Measurements from ENCODE around the gene VAX1.

Gene VAX1

DNA sequence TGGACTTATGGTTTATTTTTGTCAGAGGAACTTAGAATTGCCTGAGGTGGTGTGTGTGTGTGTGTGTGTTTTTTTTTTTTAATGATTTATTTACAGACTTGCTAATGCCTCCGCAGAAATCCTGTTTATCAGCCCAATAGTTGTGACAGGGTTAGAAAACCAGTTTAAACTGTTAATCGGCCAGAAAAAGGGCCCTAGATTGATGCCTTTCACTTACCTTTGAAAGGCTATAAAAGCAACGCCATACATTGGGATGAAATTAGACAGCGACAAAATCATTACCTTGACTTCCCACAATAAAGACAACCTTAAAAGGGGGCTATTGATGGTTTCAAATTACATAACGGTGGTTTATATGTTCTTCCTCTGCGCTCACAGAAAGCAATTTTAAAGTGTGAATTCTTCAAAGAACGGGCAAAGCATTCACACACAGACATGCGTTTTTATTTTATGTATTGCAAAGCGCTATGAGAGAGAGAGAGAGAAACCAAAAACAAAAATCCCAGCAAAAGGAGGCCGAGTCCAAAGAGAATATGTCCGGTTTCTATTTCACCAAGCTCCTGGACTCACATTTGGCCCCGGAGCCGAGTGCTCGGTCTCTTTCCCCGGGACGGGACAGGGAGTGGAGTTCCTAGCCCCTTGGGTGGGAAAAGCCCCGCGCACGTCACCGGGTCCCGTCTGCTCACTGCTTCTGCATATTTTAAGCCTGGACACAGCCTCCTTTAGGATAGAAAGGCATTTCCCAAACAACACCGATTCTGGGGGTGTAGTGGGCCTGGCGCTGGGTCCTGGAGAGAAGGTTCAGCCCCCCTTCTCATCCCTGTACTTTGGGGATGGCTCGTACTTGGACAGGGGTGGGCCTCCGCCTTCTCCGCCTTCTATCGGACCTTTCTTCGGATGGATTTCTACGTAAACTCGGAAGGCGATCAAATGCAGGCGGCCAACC is 26.8 kb upstream of the VAX1 start:
- no peak for DNase-seq (ENCODE audit: low read depth in 2 of 2, low spot score in 1 of 2)

GRCh38 chr10:117163954-117164548 is 26.0 kb upstream of the VAX1 start:
- no peak for DNase-seq (ENCODE audit: low read depth in 2 of 2, low spot score in 1 of 2)

DNA sequence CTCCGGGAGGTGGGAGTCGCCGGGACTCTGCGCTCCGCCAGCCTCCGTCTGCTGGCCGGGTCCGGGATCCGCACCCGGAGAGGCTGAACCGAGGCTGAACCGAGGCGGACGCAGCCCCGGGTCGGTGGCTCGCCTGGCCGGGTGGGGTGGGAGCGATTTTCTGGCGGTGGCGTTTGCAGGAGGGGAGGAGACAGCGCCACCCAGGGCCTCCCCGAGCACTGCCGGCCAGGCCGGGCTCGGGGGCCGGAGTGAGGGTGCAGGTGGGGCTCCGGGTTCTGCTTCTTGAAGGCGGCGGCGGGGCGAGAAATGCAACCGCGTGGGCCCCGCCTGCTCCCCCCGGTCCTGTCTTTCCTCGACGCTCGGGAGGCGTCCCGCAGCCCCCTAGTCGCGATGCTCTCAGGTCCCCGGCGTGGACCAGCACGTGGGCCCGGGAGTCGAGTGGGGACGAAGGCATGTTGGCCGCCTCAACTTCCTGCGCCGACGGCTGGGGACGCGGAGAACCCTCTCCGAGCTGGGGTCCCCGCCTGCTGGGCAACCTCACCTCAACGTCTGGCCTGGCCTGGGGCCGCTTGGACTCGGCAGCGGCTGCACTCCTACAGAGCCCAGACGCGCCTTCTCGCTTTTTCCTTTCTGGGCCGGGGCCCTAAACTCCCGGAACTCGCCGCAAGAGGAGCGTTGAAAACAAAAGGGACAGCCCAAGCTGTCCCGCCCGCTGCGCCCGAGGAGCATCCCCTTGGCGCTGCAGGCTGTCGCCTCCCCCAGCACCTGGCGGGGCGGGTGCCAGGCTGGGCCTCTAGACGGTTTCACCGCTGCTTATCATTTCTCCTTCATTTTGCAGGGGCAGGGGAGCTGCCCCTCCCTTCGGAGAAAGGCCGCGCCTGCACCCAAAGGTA is 25.2 kb upstream of the VAX1 start:
- no peak for DNase-seq (ENCODE audit: low read depth in 2 of 2, low spot score in 1 of 2)

- no peak for DNase-seq (ENCODE audit: low read depth in 2 of 2, low spot score in 1 of 2)
Observed at GRCh38 chr10:117162093-117163060, 24.3 kb upstream of the VAX1 start.

- DNase-seq (ENCODE audit: low read depth in 2 of 2, low spot score in 1 of 2): no peak
Observed at GRCh38 chr10:117161386-117162033, 23.4 kb upstream of the VAX1 start.

GRCh38 chr10:117160567-117160966 is 22.5 kb upstream of the VAX1 start:
- DNase-seq (ENCODE audit: low read depth in 2 of 2, low spot score in 1 of 2): no peak

DNA sequence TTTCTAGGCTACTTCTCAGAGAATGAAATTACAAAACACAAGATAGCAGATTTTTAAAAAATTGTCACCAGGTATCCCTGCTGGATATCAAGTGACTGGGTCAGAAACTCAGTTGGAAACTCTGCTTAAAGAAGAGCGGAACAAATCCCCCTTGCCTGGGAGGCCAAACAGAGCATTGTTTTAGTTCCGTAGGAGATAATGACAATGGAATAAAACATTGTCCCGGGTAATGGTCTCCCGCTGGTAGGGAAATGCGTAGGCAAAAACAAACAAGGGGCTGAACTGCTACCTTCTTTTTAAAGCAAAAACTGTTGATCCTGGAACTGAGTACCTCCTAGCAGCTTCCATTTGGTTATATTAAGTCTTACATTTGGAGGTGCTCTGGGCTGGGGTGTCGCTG is 21.3 kb upstream of the VAX1 start:
- DNase-seq (ENCODE audit: low read depth in 2 of 2, low spot score in 1 of 2): no peak

- DNase-seq (ENCODE audit: low read depth in 2 of 2, low spot score in 1 of 2): no peak
Observed at GRCh38 chr10:117158297-117158696, 20.2 kb upstream of the VAX1 start.

- DNase-seq (ENCODE audit: low read depth in 2 of 2, low spot score in 1 of 2): no peak
Observed at GRCh38 chr10:117152668-117153067, 14.6 kb upstream of the VAX1 start.

GRCh38 chr10:117148284-117148683 is 10.2 kb upstream of the VAX1 start:
- no peak for DNase-seq (ENCODE audit: low read depth in 2 of 2, low spot score in 1 of 2)

DNA sequence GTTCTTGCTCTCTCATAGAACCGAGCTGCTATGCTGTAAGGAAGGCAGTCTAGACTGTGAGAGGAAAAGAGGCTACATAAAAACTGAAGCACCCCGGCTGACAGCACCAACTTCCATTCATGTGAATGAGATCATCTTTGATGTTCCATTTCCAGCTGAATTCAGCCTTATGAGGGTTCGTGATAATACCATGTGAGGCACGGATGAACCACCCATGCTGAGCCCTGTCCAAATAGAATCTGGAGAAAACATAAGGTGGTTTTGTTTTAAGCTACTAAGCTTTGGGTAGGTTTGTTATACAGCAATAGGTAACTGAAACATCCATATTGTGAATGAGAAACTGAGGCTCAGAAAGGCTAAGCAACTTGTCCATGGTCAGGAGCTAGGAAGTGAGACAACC is 6.9 kb upstream of the VAX1 start:
- no peak for DNase-seq (ENCODE audit: low read depth in 2 of 2, low spot score in 1 of 2)

GRCh38 chr10:117143103-117143823 is 5.2 kb upstream of the VAX1 start:
- no peak for DNase-seq (ENCODE audit: low read depth in 2 of 2, low spot score in 1 of 2)

- no peak for DNase-seq (ENCODE audit: low read depth in 2 of 2, low spot score in 1 of 2)
Observed at GRCh38 chr10:117140525-117140902, 2.4 kb upstream of the VAX1 start.

DNA sequence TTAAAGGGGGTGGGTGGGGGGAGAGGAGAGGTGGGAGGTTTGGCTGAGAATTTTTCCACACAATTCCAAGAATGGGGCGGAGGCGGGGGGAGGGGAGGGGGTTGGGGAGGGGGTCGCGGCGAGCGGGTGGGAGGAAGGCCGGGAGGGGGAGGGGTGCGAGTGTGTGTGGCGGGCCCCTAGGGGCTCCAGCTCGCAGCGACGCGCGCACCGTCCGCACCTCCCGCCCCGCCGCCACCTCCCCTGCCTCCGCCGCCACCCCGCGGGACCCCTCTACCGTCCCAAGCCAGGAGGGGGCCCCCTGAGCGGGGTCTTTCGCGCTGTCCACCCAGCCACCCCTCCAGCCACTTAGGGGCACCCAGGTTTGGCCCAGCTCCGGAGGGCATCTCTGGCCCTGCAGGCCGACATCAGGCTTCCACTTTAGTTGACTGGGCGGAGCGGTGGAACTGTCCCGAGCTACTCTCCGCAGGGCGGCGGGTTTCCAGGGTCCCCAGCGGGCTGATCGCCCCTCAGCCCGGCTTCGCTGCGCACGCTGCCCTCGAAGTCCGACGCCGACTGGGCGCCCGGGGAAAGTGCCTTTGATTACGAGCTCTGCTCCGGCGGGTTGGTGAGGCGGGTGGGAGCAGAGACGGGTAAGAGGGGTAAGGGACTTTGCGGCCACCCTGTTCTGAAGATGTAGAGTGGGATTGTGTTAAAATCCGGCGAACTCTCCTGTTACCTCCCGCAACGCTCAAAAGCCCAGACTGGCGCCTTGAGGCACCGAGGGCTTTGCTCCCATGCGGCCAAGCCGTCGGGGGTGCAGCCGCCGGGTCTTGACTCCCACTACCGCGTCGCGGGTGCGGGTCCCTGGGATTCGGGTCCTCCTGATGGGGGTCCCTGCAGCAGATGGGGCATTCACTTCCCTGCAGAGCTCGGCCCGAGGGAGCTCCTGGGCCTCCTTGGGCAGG is 1.8 kb upstream of the VAX1 start:
- DNase-seq (ENCODE audit: low read depth in 2 of 2, low spot score in 1 of 2): no peak

- no peak for DNase-seq (ENCODE audit: low read depth in 2 of 2, low spot score in 1 of 2)
Observed at GRCh38 chr10:117138838-117139580, 939 bp upstream of the VAX1 start.

- DNase-seq (ENCODE audit: low read depth in 2 of 2, low spot score in 1 of 2): no peak
Observed at GRCh38 chr10:117137031-117137910, 799 bp downstream of the VAX1 start.
